HCT116 (cell line): ENCODE measurements around the gene CLEC18A. TPM values are rescaled to one million over a fixed set of nuclear protein-coding genes. Genes with fewer than 3 reads are reported as not detected.
"Not testable (repeated sequence)": the region's sequence is repeated elsewhere in the genome, so short reads cannot be mapped to it uniquely, and the experiment has no call there.

Source experiments
- ATAC-seq: fragments of 200-7000 bp; cut with Tn5 transposase; 2 replicates; pipeline ENCODE4 v1.9.1; 2020; ENCODE audit warnings: mild to moderate bottlenecking, moderate library complexity
- BruUV-seq: library from RNA; stranded (reverse); fragments of 400-500 nt; replicated peaks from 2 replicates; lab custom pipeline; 2021; lab: Mats Ljungman, UMichigan
- CTCF ChIA-PET: fragments of 300-600 bp; sonication (Branson Sonifier 250); formaldehyde crosslinking; loops from one replicate; lab custom pipeline; 2021; ENCODE audit warnings: antibody characterized with exemption; lab: Charles Lee
- POLR2A ChIA-PET: fragments of 300-600, 350-600 bp; sonication (Branson Sonifier 250); formaldehyde crosslinking; loops from one replicate; lab custom pipeline; 2021; ENCODE audit warnings: antibody characterized with exemption; lab: Charles Lee
- RAD21 ChIA-PET, 2 experiments: fragments of 300-600 bp; sonication (Branson Sonifier 250); formaldehyde crosslinking; loops; one replicate each; lab custom pipeline; 2023; ENCODE audit warnings: low total read pairs in 2 of 2; ENCODE audit not compliant: uncharacterized antibody in 2 of 2, unreplicated experiment in 2 of 2, low non-redundant PET in 1 of 2; lab: Charles Lee
- DNase-seq: peaks from one replicate; pipeline ENCODE4 v3.0.0-alpha.2; 2010; ENCODE audit warnings: low read depth, low spot score
- H2AFZ ChIP-seq: fragments of 200-600 bp; shearing (Covaris generic), sonication (generic); 2 replicates; pipeline ENCODE4 v1.6.1; 2017; ENCODE audit warnings: low read depth, mixed run types, mixed read lengths, antibody characterized with exemption, low read length; ENCODE audit not compliant: poor library complexity, severe bottlenecking
- H3K27ac ChIP-seq: 2 replicates; pipeline ENCODE4 v1.5.1; 2012; ENCODE audit warnings: low read depth, low read length
- H3K27me3 ChIP-seq: fragments of 200-600 bp; sonication (generic); 2 replicates; pipeline ENCODE4 v1.6.1; 2016; ENCODE audit warnings: mixed run types, low read length, mixed read lengths; ENCODE audit not compliant: insufficient read depth
- H3K36me3 ChIP-seq, 2 experiments: fragments of 200-500 bp in 1 of 2; fragments of 200-600 bp in 1 of 2; sonication (Bioruptor generic) in 1 of 2; sonication (generic) in 1 of 2; 2 replicates each; pipeline versions ENCODE4 v1.5.1 to v1.6.1; 2014 to 2016; ENCODE audit warnings: low read length in 2 of 2, inconsistent platforms in 1 of 2, mixed read lengths in 1 of 2, mixed run types in 1 of 2; ENCODE audit not compliant: insufficient read depth in 2 of 2, control insufficient read depth in 1 of 2
- H3K4me1 ChIP-seq, 2 experiments: fragments of 200-600 bp in 1 of 2; sonication (generic) in 1 of 2; 2 replicates each; pipeline versions ENCODE4 v1.5.1 to v1.6.1; 2012 to 2017; ENCODE audit warnings: low read length in 2 of 2, inconsistent platforms in 1 of 2, mild to moderate bottlenecking in 1 of 2, mixed read lengths in 1 of 2, mixed run types in 1 of 2, moderate library complexity in 1 of 2; ENCODE audit not compliant: insufficient read depth in 2 of 2, control insufficient read depth in 1 of 2
- H3K4me2 ChIP-seq: fragments of 200-600 bp; sonication (generic); 2 replicates; pipeline ENCODE4 v1.6.1; 2017; ENCODE audit warnings: mixed run types, low read length, mixed read lengths
- H3K4me3 ChIP-seq, 2 experiments: fragments of 200-600 bp in 1 of 2; sonication (generic) in 1 of 2; replicated peaks in 1 of 2; 2 replicates each; pipeline ENCODE4 v1.5.1; 2011 to 2016; ENCODE audit warnings: low read length in 2 of 2, control low read depth in 1 of 2, low read depth in 1 of 2, mild to moderate bottlenecking in 1 of 2, mixed read lengths in 1 of 2, mixed run types in 1 of 2
- H3K79me2 ChIP-seq: fragments of 200-600 bp; sonication (generic); 2 replicates; pipeline ENCODE4 v1.6.1; 2017; ENCODE audit warnings: mild to moderate bottlenecking, mixed run types, low read length, moderate library complexity, mixed read lengths; ENCODE audit not compliant: insufficient read depth
- H3K9ac ChIP-seq: fragments of 200-600 bp; sonication (generic); 2 replicates; pipeline ENCODE4 v1.6.1; 2016; ENCODE audit warnings: low read length, mixed read lengths
- H3K9me2 ChIP-seq: fragments of 200-600 bp; sonication (generic), shearing (Covaris generic); 2 replicates; pipeline ENCODE4 v1.6.1; 2017; ENCODE audit warnings: mixed run types, mild to moderate bottlenecking, moderate library complexity; ENCODE audit not compliant: insufficient read depth
- H3K9me3 ChIP-seq, 2 experiments: fragments of 200-500 bp in 1 of 2; fragments of 200-600 bp in 1 of 2; sonication (Bioruptor generic) in 1 of 2; sonication (generic) in 1 of 2; 2 replicates each; pipeline ENCODE4 v1.6.1; 2014 to 2017; ENCODE audit warnings: low read length in 2 of 2, mixed read lengths in 2 of 2, inconsistent platforms in 1 of 2, low read depth in 1 of 2, mild to moderate bottlenecking in 1 of 2, mixed run types in 1 of 2, moderate library complexity in 1 of 2; ENCODE audit not compliant: control insufficient read depth in 1 of 2, insufficient read depth in 1 of 2
- H4K20me1 ChIP-seq: fragments of 200-600 bp; sonication (generic), shearing (Covaris generic); 2 replicates; pipeline ENCODE4 v1.6.1; 2017; ENCODE audit warnings: mixed run types, mild to moderate bottlenecking, moderate library complexity; ENCODE audit not compliant: insufficient read depth
- intact Hi-C: fragments of 100-400 bp; cut with micrococcal nuclease; formaldehyde crosslinking; loops from 2 replicates; pipeline ENCODE4 v1.10.0; 2022
- total RNA-seq: library from RNA; stranded (reverse); gene quantifications from one replicate; pipeline ENCODE4 v1.2.1, GENCODE V29; 2021; ENCODE audit not compliant: unreplicated experiment

Gene CLEC18A
- total RNA-seq, 1 experiment from 2014 or later: 1.0 TPM

DNA sequence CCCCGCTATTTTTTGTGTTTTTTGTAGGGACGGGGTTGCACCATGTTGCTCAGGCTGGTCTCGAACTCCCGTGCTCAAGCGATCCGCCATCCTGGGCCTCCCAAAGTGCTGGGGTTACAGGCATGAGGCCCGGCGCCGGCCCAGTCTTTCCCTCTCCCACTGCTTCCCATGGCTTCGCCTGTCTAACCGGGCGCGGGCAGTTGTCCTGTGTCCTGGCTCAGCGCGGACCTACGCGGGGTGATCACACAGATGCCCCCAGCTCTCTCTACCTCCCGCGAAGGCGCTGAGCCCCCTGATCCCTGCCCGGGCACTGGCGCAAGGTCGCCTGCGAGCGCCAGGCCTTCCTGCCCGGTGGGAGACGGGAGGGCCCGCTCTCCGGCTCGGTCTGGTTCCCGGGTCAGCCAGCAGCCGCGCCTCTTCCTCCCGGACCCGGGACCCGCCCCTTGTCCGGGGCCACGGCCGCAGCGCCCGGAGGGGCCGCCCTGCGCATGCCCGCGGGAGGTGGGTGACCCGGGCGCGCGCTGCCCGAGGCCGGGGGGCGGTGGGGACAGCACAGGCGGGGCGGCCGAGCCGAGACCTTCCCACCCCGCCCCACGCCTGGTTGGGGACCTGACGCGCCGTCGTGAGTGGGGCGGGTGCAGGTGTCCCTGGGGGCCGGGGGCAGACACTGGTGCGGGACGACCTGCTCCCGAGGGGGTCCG, 14.0 kb downstream of the CLEC18A start:
- H3K4me2 ChIP-seq, H3K9ac ChIP-seq, H3K4me3 ChIP-seq, H3K9me2 ChIP-seq, intact Hi-C loops, H3K4me1 ChIP-seq, RAD21 ChIA-PET, DNase-seq, H3K9me3 ChIP-seq, BruUV-seq, POLR2A ChIA-PET, H3K27ac ChIP-seq, H4K20me1 ChIP-seq, H3K79me2 ChIP-seq, H3K27me3 ChIP-seq, ATAC-seq, H3K36me3 ChIP-seq, CTCF ChIA-PET, H2AFZ ChIP-seq: not testable (repeated sequence)

DNA sequence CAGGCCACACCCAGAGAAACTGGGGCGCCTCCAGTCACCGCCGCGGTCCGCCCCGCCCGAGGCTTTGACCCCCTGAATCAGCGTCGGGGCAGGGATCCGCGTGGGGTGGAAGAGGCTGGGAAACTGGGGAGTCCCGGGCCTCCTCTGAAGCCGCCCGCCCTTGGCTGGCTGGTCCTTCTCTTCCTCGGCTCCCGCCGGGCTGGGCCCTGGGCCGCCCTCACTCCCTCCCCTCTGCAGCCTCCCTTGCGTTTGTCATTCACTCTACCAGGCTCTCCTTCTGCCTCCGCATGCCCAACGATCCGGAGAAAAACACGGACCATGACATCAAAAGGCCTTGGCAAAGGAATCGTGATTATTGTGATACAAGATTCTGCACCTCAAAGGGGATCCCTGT, 14.5 kb downstream of the CLEC18A start:
- H3K27ac ChIP-seq, DNase-seq, H3K4me2 ChIP-seq, H3K4me1 ChIP-seq, H3K79me2 ChIP-seq, H2AFZ ChIP-seq, H3K9me3 ChIP-seq, H3K9me2 ChIP-seq, H3K27me3 ChIP-seq, H3K4me3 ChIP-seq, RAD21 ChIA-PET, BruUV-seq, H4K20me1 ChIP-seq, intact Hi-C loops, H3K36me3 ChIP-seq, POLR2A ChIA-PET, CTCF ChIA-PET, H3K9ac ChIP-seq, ATAC-seq: not testable (repeated sequence)

DNA sequence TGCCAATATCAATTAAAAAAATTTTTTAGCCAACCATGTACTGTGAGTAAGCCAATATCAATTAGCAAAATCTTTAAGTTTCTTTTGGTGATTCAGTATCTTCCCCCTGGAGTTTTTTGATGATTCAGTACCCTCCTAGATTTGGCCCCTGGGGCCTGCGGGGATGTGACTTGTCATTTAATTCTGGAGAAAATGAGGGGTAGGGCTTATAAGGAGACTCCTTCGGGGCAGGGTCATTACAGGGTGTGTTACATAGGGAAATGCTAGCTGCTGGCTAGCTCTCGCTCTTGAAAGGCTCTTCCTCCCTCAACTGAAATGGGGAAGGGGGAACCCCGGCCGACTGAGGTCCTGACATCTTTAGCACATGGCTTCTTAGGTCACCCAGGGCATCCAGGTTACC, 16.6 kb downstream of the CLEC18A start:
- ATAC-seq, POLR2A ChIA-PET: not testable (repeated sequence)

GRCh38 chr16:69968125-69968524, 17.0 kb downstream of the CLEC18A start:
- H3K4me2 ChIP-seq, H3K27me3 ChIP-seq, H3K79me2 ChIP-seq, H3K4me1 ChIP-seq, H4K20me1 ChIP-seq, CTCF ChIA-PET, H3K9me2 ChIP-seq, H2AFZ ChIP-seq, H3K9ac ChIP-seq, H3K27ac ChIP-seq, DNase-seq, BruUV-seq, POLR2A ChIA-PET, H3K9me3 ChIP-seq, ATAC-seq, H3K4me3 ChIP-seq, RAD21 ChIA-PET, H3K36me3 ChIP-seq, intact Hi-C loops: not testable (repeated sequence)

More for the DNA sequence above, 16.6 kb downstream of the CLEC18A start:
- H3K4me3 ChIP-seq, intact Hi-C loops, RAD21 ChIA-PET, H4K20me1 ChIP-seq, H3K79me2 ChIP-seq, H3K9me2 ChIP-seq, H3K9ac ChIP-seq, H3K27ac ChIP-seq, H3K9me3 ChIP-seq, H2AFZ ChIP-seq, H3K4me2 ChIP-seq, BruUV-seq, H3K36me3 ChIP-seq, H3K4me1 ChIP-seq, CTCF ChIA-PET, DNase-seq, H3K27me3 ChIP-seq: not testable (repeated sequence)
